Mucosa of gallbladder (tissue), 1 donor: Measurements from ENCODE around the gene CBX2. TPM values are rescaled to one million over a fixed set of nuclear protein-coding genes. Genes with fewer than 3 reads are reported as not detected.

Experiments used
- DNase-seq: peaks from one replicate; pipeline ENCODE4 v3.0.0-alpha.2; 2020; ENCODE audit warnings: low spot score
- total RNA-seq: library from RNA; stranded (reverse); gene quantifications from one replicate; pipeline ENCODE4 v1.2.1, GENCODE V29; 2021
- donor health status: DM: no; HTN: no; CAD: no.

CBX2 gene
- total RNA-seq, 1 donor from 2014 or later = 1.2 TPM

DNA sequence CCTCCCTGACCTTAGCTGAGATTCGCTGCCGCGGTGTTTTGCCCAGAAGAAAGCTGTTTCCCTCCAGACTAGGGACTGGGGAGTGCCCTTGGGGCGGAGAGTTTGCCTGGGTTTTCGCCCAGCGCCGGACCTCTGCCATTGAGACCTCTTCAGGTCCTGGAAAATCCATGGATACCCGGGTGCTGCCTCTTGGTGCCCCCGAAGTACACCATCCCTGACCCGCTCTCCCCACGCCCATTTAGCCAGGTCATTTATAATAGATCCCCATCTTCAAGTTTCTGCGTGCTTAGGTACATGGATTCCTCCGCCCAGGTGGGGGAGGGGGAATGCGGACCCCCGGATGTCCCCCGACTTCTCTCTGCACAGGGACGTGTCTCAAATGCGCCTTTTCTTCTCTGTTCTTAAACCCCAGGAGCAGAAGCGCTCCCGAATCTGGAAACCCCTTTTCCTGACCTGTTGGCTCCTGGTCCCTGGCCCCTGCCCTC lies 34.0 kb downstream of the CBX2 start:
- no peak for DNase-seq

DNA sequence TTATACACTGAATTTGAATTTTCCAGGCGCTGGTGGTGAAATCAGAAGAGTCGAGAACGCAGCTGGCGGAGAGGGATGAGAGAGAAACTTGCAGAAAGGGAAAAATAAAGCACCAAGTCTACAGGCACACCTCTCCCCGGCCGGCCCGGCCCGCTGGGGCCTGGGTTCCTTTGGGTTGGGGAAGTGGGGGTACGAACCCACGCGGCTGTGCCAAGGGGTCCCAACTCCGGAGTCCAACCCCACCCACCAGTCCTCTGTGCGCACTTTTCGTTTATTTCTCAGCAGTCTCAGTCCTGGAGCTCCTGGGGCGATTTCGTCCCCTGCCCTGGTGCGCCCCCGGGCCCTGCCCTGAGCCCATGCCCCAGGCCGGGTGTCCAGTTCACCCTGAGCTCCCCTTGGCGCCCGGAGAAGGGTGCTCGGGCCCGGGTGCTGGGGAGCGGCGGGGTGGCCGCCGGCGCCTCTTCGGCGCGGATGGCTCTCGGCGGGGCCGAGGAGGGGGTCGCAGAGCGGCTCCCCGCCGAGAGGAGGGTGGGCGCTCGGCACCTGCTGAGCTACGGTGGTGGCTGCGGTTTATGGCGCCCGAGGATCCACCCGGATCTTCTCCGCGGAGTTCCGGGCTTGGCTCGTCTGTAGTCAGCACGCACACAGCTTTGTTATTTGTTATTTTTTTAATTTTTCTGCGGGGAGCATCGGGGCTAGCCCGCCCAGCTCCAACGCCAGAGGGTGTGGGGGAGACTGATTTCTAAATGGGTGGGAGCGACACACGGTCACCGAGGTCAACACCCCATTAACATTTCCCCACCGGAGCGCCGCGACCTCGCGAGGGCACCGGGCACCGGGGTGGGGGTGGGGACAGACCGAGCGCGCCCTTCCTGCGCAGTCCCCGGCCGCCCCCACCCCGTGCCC lies 34.7 kb downstream of the CBX2 start:
- no peak for DNase-seq

DNA sequence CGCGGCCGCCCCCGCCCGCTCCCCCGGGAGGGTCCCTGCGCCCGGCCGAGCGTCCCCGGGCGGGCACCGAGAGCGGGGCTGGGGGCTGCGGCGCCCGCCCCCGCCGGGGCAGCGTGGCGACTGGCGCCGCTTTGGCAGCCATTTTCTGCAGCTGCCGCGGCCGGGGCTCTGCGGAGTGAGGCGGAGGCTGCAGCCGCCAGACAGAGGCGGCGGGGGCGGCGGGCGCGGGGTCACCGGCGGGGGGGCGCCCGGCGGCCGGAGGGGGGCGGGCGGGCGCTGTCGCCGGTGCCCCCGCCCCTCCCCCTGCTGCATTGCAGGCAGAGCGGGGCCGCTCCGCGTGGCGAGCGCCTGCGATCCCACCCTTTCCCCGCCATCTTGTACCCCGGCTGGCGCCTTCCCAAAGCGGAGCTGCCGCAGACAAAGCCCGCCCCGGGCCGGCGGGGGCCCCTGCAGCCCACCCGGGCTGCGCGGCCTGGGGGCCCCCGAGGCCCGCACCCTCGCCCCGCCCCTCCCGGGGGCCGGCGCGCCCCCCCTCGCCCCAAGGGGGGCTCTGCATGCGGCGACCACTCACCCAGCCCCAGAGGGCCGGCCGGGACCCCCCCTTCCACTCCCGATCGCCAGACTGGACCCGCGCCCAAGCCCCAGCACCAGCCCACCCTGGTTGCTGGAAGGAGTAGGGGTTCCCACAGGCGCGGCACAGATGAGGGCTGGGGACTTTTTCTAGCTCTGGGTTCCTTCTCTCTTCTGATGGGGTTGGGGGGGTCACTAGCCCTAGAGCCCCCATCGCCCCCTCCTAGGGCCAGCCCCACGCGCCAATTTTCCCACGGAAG lies 35.6 kb downstream of the CBX2 start:
- no peak for DNase-seq

DNA sequence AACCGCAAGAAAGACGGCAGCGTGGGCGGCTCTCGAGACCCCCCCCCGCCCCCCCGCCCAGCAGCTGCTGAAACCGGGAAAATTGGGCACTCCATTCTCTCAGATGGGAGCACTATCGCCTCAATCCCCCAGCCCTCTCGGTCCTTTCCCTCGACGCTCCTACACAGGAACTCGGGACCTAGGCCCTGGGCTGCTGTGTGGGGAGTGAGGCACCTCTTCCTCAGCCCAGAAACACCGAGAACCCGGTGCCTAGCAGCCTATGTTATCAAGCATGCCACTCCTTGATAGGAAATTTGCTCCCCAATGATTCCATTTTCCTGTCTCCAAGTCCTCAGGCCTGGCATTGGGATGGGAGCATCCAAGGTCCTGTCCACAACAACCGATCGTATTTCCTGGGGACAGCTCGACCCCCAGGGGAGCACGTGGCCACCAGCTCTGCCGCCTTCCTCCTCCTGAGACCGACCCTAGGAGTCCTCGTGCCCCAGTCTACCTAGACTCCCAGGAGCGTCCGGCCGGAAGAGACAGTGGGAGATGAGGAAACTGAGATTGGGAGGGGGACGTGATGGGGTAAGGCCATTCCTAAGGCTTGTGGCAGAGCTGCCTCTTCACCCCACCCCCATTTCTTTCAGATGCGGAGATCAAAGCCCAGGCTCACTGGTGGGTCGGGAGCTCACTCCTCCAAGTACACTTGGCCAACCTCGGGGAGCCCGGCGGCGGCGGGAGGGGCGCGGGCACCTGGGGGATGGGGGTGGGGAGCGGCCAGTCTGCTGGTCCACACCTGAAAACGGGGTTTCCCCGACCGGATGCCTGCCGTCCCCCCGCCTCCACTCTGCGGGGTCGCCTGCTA lies 36.4 kb downstream of the CBX2 start:
- no peak for DNase-seq

DNA sequence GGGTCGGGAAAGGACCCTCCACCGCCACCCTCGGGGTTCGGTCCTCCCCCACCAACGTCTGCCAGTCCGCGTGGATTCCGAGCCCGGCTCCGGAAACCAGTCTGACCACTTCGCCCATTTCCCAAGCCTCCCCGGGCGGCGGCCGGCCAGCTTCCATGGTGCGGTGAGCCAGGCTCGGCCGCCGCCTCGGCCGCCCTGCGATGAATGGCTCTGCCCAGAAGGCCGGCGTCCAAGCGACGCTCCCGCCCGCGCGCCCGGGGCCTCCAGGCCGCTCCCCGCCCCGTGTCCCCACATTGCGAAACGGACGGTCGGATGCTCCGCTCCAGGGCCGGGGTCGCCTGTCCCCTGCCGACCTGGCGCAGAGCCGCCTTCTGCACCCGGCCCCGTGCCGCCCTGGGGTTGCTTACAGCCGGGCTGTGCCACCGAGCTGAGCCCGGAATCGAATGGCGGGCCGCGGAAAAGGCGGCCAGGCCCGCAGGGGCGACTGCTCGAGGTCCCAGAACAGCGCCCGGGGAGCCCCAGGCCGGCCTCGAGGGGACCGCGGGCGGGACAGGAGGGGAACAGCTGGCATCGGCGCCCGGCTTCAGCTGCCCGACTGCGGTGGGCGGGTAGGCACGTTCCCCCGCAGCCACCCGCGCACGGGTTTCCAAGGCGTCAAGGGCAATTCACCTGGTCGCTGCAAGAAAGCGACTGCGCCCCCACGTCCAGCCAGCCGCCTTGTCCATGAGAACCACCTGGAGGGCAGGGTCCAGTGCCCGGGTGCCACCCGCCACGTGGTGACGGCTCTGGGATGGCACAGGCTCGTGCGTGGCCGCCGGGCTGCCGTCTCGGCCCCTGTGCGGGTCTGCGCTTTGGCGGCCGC lies 37.3 kb downstream of the CBX2 start:
- peak; percentile 63 for DNase-seq

DNA sequence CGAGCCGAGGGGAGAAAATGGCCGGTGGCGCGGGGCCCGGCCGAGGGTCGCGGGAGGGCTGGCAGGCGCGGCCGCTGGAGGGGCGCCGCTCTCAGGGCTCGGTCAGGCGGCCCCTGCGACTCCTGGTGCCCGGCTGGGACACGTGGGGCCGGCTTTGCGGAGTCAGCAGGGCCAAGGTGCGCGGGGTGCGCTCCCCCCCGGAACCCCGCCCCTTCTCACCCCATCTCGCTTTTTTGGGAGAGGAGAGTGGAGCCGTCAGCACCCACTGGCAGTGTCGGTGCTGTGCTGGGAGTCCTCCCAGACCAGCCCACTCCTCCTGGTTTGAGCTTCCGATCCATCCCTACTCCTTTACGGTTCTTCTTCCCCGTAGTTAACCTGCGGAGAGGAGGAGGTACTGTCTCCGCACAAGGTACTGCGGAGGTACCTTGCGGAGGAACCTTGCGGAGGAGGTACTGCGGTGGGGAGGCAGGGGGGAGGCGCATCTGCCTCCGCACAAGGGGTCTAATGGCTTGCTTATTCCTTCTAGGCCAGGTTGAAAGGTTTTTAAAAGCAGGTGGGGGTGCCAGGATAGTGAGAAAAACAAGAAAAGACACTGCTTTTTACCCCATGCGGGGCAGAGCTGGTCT lies 38.0 kb downstream of the CBX2 start:
- DNase-seq = no peak

DNA sequence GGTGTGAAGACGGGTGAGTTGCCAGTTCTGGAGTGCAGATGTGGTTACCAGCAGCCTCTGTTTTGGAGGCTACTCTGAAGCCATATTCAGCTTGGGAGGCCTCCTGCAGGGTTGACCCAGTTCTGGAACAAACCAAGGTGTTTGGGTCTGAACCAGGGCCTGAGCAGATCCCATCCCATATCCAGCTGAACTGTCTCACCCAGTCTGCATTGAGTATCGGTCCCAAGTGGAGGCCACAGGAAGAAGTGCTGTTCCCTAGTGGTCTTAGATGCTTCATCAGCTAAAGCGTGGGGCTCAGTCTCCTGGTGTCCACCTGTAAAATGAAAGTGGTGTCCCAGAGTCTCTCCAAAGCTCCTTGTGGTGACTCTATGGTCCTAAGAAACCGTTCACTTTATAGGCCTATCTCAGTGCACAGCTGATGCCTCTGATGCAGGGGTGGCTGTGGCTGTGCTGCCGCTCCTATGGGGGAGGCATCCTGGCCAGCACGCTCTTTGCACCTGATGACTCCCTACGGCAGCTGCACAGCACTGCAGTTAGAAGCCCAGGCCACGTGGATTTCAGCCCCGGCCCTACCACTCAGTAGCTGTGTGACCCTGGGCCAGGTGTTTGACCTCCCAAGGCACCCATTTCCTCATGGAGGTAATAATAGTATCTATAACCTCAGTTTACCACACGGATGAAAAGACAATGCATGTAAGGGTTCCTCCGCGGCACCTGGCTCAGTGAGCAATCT lies 40.2 kb downstream of the CBX2 start:
- DNase-seq = no peak

DNA sequence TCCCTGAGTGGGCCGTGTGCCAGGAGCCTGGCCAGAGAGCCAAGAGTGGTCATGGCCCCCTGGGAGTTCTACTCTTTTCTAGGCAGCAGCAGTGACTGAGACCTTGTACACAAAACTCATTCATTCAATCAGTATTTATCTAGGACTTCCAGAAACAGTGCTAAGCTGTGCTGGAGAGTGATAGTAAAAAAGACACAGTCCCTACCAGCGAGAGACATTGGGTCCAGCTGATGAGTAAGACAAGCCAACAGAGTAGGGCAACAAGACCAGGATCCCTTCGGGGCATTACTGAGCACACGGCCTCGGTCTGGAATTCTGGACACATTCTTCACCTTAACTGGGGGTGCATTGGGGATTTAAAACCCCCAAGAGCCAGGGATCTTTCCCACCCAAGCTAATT lies 41.1 kb downstream of the CBX2 start:
- DNase-seq = no peak

DNA sequence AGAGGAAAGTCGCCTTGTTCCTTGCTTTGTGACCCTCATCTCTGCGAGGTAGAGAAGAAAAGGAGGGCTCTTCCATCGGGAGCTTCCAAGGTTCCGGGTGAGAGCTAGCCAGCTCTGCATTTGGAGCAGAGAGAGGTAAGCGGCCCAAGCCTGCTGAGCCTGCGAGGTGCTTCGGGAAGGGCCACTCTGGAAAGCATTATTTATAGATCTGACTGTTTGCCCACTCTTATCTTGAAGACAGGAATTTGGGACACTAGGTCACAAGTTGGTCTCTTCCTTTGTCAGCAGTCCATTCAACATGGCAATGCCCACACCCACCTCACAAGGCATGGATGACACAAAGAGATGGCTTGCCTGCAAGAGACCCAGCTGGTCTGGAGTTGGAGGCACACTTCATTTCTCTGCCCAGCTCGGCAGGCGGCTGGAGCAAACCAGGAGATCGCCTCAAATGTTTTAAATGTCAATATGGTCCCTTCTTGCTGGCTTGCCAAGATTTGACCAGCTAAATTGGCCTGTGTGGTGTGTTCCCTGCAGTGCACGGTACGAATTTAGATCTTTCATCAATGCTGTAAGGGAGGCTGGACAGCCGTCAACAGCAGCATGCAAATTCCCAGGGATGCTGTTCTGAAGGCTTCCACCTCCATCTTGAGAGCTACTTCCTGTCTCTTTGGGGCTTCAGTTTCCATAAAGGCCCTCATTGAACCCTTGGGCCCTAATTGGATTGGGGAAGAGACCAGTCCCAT lies 41.8 kb downstream of the CBX2 start:
- no peak for DNase-seq

DNA sequence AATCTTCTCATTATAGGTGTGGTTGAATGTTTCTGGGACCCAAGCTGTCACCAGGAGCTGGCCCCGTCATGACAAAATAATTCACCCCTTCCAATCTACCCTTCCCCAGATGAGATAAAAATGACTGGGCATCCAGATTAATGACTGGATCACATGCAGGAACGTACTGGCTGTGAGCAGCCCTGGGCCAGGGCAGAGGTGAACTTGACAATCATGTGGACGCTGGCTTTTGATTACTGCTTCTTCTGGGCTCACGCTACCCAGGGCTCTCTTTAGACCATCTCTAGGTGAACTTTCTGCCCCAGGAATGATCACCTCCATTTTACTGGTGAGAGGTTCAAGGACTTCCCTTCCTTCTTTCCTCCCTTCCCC lies 43.0 kb downstream of the CBX2 start:
- DNase-seq = no peak

DNA sequence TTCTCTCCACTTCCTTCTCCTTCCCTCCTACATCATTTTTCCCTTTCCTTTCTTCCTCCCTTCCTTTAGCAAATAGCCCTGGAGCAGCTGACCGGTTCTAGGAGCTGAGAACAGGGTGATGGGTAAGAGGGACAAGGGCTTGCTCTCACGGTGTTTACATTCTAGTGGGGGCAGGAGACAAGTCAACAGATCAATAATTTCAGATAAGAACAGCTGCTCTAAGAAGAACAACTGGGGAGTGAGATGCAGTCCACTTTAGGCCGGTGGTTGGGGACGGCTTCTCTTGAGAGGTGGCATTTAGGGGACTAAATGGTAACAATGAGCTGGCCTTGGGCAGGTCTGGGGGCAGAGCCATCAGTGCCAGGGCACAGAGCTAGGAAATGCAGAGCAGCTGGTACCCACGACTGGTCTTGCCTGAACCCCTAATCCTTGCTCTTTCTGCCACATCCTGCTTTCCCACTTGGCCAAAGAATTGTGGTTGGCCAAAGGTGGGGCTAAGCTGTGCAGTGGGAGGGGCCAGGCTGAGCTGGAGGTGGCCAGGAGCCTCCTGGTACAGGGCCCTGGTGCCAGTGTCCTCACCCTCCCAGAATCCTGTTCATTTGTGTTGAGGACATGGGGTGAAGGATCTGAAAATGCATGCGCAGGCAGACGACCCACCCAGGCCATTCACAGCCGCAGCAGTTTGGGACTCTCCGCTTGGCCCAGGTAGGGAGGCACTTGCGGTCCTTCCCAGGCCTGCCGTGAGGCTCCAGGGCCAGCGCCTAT lies 43.6 kb downstream of the CBX2 start:
- no peak for DNase-seq

DNA sequence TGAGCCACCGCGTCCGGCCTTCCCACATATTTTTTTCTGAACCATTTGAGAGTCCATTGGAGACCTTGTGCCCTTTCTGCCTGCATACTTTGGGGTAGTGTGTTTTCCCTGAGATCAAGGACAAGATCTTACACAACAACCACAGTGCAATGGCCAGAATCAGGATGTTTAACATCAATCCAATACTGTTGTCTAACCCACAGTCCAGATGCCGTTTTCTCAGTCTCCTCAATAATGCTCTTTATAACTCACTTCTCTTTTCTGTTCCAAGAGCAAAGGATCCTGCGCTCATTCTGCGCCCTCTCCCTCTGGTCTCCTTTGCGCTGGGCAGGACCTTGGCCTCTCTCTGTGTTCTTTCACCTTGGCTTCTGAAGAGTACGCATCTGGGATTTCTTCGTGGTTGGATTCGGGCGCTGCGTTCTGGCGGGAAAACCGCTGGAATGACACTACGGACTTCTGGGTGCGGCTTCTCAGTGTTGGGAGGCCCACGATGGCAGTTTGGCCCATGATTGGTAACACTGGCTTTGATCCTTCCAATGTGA lies 44.7 kb downstream of the CBX2 start:
- no peak for DNase-seq

DNA sequence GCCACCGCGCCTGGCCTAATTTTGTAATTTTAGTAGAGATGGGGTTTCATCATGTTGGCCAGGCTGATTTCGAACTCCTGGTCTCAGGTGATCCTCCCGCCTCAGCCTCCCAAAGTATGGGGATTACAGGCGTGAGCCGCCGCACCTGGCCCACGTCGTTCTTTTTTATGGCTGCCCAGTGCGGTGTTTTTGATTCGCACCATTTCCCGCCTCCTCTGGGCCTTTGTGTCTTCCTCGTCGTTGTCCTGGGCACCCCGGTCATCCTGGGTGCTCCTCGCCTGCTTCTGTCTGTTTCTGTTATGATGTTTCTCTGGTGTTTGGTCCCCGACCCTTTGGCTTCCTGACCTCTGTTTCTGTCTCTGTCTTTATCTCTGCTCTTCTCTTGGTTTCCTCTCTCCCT lies 46.3 kb downstream of the CBX2 start:
- DNase-seq = no peak

DNA sequence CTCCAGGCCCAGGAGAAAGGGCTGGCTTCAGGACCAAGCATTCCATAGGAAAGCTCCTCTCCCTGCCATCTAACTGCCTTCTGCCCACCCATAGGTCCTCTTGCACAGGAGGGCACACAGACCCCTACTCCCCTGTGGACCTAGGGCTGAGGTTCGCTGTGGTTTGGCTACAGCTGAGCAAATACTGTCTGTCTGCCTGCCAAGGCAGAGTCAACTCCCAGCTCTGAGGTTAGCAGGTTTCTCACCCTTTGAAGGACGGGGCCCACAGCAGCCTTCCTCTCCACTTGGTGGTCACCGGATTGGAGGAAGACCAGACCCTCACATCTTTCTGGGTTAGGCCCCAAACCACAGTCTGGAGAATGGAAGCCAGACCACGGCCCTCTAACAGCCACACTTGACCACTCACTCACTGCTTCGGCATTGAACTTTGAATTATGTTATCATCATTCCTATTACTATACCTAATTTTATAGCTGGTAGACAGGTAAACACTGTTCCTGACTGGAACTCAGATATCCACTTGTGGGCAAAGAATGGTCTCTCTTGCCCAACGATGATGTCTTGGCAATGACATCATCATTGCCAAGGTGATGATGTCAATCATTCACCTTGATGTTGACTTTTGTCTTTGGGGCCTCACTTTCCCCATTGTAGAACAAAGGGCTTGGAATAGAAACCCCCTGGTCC lies 47.1 kb downstream of the CBX2 start:
- DNase-seq = no peak

DNA sequence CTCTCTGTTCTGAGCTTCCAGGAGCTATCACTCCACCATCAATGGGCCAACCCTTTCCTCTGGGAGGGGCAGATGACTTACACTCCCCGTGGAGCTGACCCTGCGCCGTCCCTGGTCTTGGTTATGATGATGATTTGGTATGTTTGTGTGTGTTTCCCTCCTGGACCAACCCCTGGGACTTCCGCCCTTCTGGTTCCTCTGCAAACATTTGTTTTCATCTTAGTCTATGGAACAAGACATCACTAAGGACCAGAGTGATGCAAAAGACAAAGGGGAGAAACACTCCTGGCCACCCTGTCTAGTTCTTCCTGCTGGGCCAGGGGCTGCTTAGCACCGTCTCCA lies 47.6 kb downstream of the CBX2 start:
- no peak for DNase-seq

DNA sequence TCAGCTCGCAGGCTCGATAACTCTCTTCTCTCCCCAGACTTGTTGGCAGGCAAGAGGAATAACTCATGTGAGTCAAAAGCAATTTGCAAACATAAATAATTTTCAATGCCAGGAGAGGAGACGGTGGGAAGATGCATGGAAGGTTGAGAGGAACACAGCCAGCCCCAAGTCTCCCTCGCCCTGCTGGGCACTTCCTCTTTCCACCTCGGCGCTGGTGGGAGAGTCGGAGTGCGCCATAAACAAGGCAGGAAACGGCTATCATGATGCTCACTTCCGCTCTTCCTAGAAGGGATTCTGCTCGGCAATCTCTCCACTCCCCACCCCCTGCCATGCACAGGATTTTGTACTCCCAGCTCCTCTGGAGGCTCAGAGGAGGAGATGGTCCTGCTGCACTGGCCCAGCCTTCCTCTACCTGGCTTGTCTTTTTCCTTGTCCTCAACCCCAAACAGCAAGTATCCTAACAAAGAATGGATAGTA lies 48.3 kb downstream of the CBX2 start:
- DNase-seq = no peak

DNA sequence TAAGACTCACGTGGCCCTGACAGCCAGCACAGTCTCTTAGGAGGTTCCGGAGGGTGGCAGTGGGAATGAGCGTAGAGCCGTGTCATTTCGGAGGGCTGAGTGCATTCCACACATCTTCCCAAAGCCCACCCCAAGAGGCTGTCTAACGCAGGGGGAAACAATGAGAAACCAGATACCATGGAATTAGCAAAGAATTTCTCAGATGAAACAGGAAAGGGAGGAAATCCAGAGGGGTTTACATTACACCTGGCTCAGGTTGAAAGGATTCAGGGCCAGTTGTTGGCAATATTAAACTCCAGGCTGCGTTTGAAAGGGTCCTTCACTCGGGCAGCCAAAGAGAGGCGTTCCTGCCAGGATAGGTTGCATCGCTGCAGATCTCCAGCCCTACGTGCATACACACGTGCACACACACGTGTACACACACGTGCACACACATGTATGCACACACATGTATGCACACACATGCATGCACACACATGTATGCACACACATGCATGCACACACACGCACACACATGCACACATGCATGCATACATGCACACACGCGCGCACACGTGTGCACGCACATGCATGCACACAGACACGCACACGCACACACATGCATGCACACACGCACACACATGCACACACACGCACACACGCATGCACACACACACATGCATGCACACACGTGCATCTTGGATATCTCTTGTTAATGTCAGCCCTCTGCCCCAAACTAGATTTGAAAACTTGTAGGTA lies 49.1 kb downstream of the CBX2 start:
- DNase-seq = no peak
